GM11168 (cell line): ENCODE results near the gene HS3ST1.

ENCODE experiments used
- in situ Hi-C: fragments of 300-500 bp; cut with MboI; formaldehyde crosslinking; loops from one replicate; pipeline ENCODE4 v1.12.0; 2022; ENCODE audit warnings: low sequenced_read_pairs; ENCODE audit not compliant: unreplicated experiment

HS3ST1 gene

GRCh38 chr4:11428231-11428898, at the start of gene HS3ST1:
TSS of gene HS3ST1 (minus strand) at chr4:11428894. CDS start at chr4:11400005, 28,889 bp downstream.
- in situ Hi-C loops: loop anchor here (10.0 kb wide), 1 partner anchor 844 kb away; no protein-coding TSS in a partner anchor

- in situ Hi-C loops: no loop called here
Observed at GRCh38 chr4:11475871-11476270, 47.2 kb upstream of the HS3ST1 start.

- in situ Hi-C loops: no loop called here
Observed at GRCh38 chr4:11474146-11474545, 45.5 kb upstream of the HS3ST1 start.

- in situ Hi-C loops: no loop called here
Observed at GRCh38 chr4:11472535-11472934, 43.8 kb upstream of the HS3ST1 start.

GRCh38 chr4:11471618-11472017, 42.9 kb upstream of the HS3ST1 start:
- in situ Hi-C loops: no loop called here

GRCh38 chr4:11471046-11471441, 42.4 kb upstream of the HS3ST1 start:
- in situ Hi-C loops: no loop called here

- in situ Hi-C loops: no loop called here
Observed at GRCh38 chr4:11470438-11471045, 41.8 kb upstream of the HS3ST1 start.

GRCh38 chr4:11469650-11470437, 41.1 kb upstream of the HS3ST1 start:
- in situ Hi-C loops: no loop called here

GRCh38 chr4:11468901-11469300, 40.2 kb upstream of the HS3ST1 start:
- in situ Hi-C loops: no loop called here

- in situ Hi-C loops: no loop called here
Observed at GRCh38 chr4:11467931-11468330, 39.2 kb upstream of the HS3ST1 start.

- in situ Hi-C loops: no loop called here
Observed at GRCh38 chr4:11463707-11464106, 35.0 kb upstream of the HS3ST1 start.

- in situ Hi-C loops: no loop called here
Observed at GRCh38 chr4:11456401-11456800, 27.7 kb upstream of the HS3ST1 start.

GRCh38 chr4:11455201-11455835, 26.6 kb upstream of the HS3ST1 start:
- in situ Hi-C loops: no loop called here

GRCh38 chr4:11451716-11452115, 23.0 kb upstream of the HS3ST1 start:
- in situ Hi-C loops: no loop called here

GRCh38 chr4:11446155-11446811, 17.6 kb upstream of the HS3ST1 start:
- in situ Hi-C loops: no loop called here

GRCh38 chr4:11441194-11441556, 12.5 kb upstream of the HS3ST1 start:
- in situ Hi-C loops: no loop called here

- in situ Hi-C loops: no loop called here
Observed at GRCh38 chr4:11440481-11441193, 11.9 kb upstream of the HS3ST1 start.

- in situ Hi-C loops: no loop called here
Observed at GRCh38 chr4:11439836-11440235, 11.1 kb upstream of the HS3ST1 start.

GRCh38 chr4:11438647-11439046, 10.0 kb upstream of the HS3ST1 start:
- in situ Hi-C loops: no loop called here

- in situ Hi-C loops: no loop called here
Observed at GRCh38 chr4:11436673-11437072, 8.0 kb upstream of the HS3ST1 start.
